AG10803 (cell line): ENCODE measurements around the gene HLCS.
A peak's percentile ranks its signal among the peaks of the same experiment; 100 is the strongest.

Source experiments
- DNase-seq: peaks from one replicate; pipeline ENCODE4 v3.0.0; 2010; ENCODE audit warnings: low read depth
- H3K4me3 ChIP-seq: 2 replicates; pipeline ENCODE4 v1.5.1; 2011; ENCODE audit warnings: mild to moderate bottlenecking, low read length, control low read depth
- CTCF ChIP-seq: conservative IDR thresholded peaks from 2 replicates; pipeline ENCODE4 v1.5.1; 2011; ENCODE audit warnings: mild to moderate bottlenecking, low read length, control low read depth, inconsistent platforms

HLCS gene

GRCh38 chr21:36891692-36892091 is 74.8 kb downstream of the HLCS start:
- no peak for DNase-seq
- no peak for TF ChIP-seq CTCF
- no peak overlapping the region for H3K4me3 ChIP-seq

GRCh38 chr21:36891121-36891520 is 75.3 kb downstream of the HLCS start:
- no peak for TF ChIP-seq CTCF
- no peak overlapping the region for H3K4me3 ChIP-seq
- DNase-seq = no peak

GRCh38 chr21:36890086-36890485 is 76.4 kb downstream of the HLCS start:
- no peak overlapping the region for H3K4me3 ChIP-seq
- no peak for TF ChIP-seq CTCF
- peak; percentile 19 for DNase-seq

GRCh38 chr21:36889401-36889800 is 77.1 kb downstream of the HLCS start:
- no peak overlapping the region for H3K4me3 ChIP-seq
- no peak for TF ChIP-seq CTCF
- no peak for DNase-seq

- H3K4me3 ChIP-seq = no peak overlapping the region
- no peak for TF ChIP-seq CTCF
- DNase-seq = no peak
Measured at GRCh38 chr21:36888466-36888865, 78.0 kb downstream of the HLCS start.

GRCh38 chr21:36887963-36888362 is 78.5 kb downstream of the HLCS start:
- H3K4me3 ChIP-seq = no peak overlapping the region
- no peak for DNase-seq
- no peak for TF ChIP-seq CTCF

- no peak for DNase-seq
- no peak for TF ChIP-seq CTCF
- no peak overlapping the region for H3K4me3 ChIP-seq
Measured at GRCh38 chr21:36883532-36884486, 82.7 kb downstream of the HLCS start.
